GM23248 (cell line): ENCODE data around the gene LOXHD1. TPM values are rescaled to one million over a fixed set of nuclear protein-coding genes. Genes with fewer than 3 reads are reported as not detected.

Experiments used
- DNase-seq: peaks from one replicate; pipeline ENCODE4 v3.0.0-alpha.2; 2015
- H2AFZ ChIP-seq: fragments of 200-600 bp; sonication (generic); 2 replicates; pipeline ENCODE4 v1.6.1; 2016; ENCODE audit warnings: antibody characterized with exemption
- H3F3A ChIP-seq: fragments of 200-600 bp; sonication (generic); 2 replicates; pipeline ENCODE4 v1.6.1; 2016; ENCODE audit warnings: mild to moderate bottlenecking, antibody characterized with exemption, mixed run types; ENCODE audit not compliant: insufficient read depth
- H3K27ac ChIP-seq: fragments of 200-600 bp; sonication (generic); 2 replicates; pipeline ENCODE4 v1.5.1; 2016; ENCODE audit warnings: mild to moderate bottlenecking
- H3K27me3 ChIP-seq: fragments of 200-600 bp; sonication (generic); replicated peaks from 2 replicates; pipeline ENCODE4 v1.6.1; 2016; ENCODE audit warnings: mild to moderate bottlenecking; ENCODE audit not compliant: insufficient read depth
- H3K36me3 ChIP-seq: fragments of 200-600 bp; sonication (generic); 2 replicates; pipeline ENCODE4 v1.6.1; 2016; ENCODE audit warnings: low read depth, mild to moderate bottlenecking
- H3K4me1 ChIP-seq: fragments of 200-600 bp; sonication (generic); 2 replicates; pipeline ENCODE4 v1.6.1; 2016; ENCODE audit warnings: mild to moderate bottlenecking; ENCODE audit not compliant: insufficient read depth
- H3K4me2 ChIP-seq: fragments of 200-600 bp; sonication (generic); one replicate; pipeline ENCODE4 v1.6.1; 2016; ENCODE audit warnings: mild to moderate bottlenecking; ENCODE audit not compliant: unreplicated experiment
- H3K4me3 ChIP-seq: fragments of 200-600 bp; sonication (generic); 2 replicates; pipeline ENCODE4 v1.5.1; 2016; ENCODE audit warnings: mild to moderate bottlenecking
- H3K79me2 ChIP-seq: fragments of 200-600 bp; sonication (generic); 2 replicates; pipeline ENCODE4 v1.6.1; 2016; ENCODE audit warnings: mild to moderate bottlenecking; ENCODE audit not compliant: insufficient read depth
- H3K9ac ChIP-seq: fragments of 200-600 bp; sonication (generic); 2 replicates; pipeline ENCODE4 v1.6.1; 2016; ENCODE audit warnings: mild to moderate bottlenecking
- H3K9me2 ChIP-seq: fragments of 200-600 bp; sonication (generic); 2 replicates; pipeline ENCODE4 v1.6.1; 2016; ENCODE audit warnings: mixed run types, mild to moderate bottlenecking, moderate library complexity; ENCODE audit not compliant: insufficient read depth
- H3K9me3 ChIP-seq: fragments of 200-600 bp; sonication (generic); one replicate; pipeline ENCODE4 v1.6.1; 2017; ENCODE audit warnings: low read depth
- H4K20me1 ChIP-seq: fragments of 200-600 bp; sonication (generic); 2 replicates; pipeline ENCODE4 v1.6.0; 2016; ENCODE audit not compliant: insufficient read depth
- EZH2 ChIP-seq: fragments of 200-600 bp; sonication (generic); IDR thresholded peaks from 2 replicates; pipeline ENCODE4 v1.6.1; 2018; ENCODE audit warnings: antibody characterized with exemption, mild to moderate bottlenecking; ENCODE audit not compliant: insufficient read depth, poor library complexity, severe bottlenecking
- EZH2phosphoT487 ChIP-seq: fragments of 200-600 bp; sonication (generic); IDR thresholded peaks from 2 replicates; pipeline ENCODE4 v1.6.1; 2018; ENCODE audit warnings: antibody characterized with exemption, moderate library complexity, mild to moderate bottlenecking, low read depth; ENCODE audit not compliant: insufficient read depth
- WGBS, 2 experiments: methylation state at CpG; one replicate each; pipeline ENCODE4 v1.1.6; 2015 to 2017; ENCODE audit warnings: low lambda C conversion rate in 2 of 2, low coverage in 1 of 2; ENCODE audit errors: missing lambda C conversion rate in 2 of 2; 5-methylcytosine and 5-hydroxymethylcytosine counted together
- in situ Hi-C: fragments of 300-500 bp; cut with MboI; formaldehyde crosslinking; loops from 2 replicates; pipeline ENCODE4 v1.15.0; 2020
- polyA plus RNA-seq: library from polyadenylated mRNA; unstranded; fragments of >200 nt; fragmentation: Nextera tagmentation; extraction: Ambion mirVana; gene quantifications from 2 replicates; pipeline ENCODE4 v1.2.1, GENCODE V29; 2016
- total RNA-seq: library from RNA; depleted of rRNA; stranded (reverse); fragments of >200 nt; shearing (Covaris generic); gene quantifications from 2 replicates; pipeline ENCODE4 v1.2.3, GENCODE V29; 2014

LOXHD1 gene
- total and polyA plus RNA-seq, 2 experiments from 2014 or later: not detected

- TF ChIP-seq EZH2phosphoT487 (no peak), EZH2 (no peak)
- no peaks in the 10 kb centered on the region for H3F3A ChIP-seq
- no peak for DNase-seq
- no peak overlapping the region for H3K27ac ChIP-seq
- H3K36me3 ChIP-seq: no peaks in the 10 kb centered on the region
- no peak overlapping the region for H3K9ac ChIP-seq
- no peaks in the 10 kb centered on the region for H3K9me2 ChIP-seq
- in situ Hi-C loops: no loop called here
- no peaks in the 10 kb centered on the region for H4K20me1 ChIP-seq
- H3K4me1 ChIP-seq: no peaks in the 10 kb centered on the region
- H3K4me2 ChIP-seq: no peak overlapping the region
- no peaks in the 10 kb centered on the region for H3K79me2 ChIP-seq
- H3K4me3 ChIP-seq: no peak overlapping the region
- peaks cover 7% of the 10 kb centered on the region; the same call in 1 of the 2 replicates for H3K27me3 ChIP-seq
- no peak overlapping the region for H2AFZ ChIP-seq
- no peaks in the 10 kb centered on the region for H3K9me3 ChIP-seq
- WGBS, 2 experiments: 0 to 5% methylated on average over 2 of the region's 2 CpGs
Measured at GRCh38 chr18:46502444-46502843, 154.6 kb downstream of the LOXHD1 start.

DNA sequence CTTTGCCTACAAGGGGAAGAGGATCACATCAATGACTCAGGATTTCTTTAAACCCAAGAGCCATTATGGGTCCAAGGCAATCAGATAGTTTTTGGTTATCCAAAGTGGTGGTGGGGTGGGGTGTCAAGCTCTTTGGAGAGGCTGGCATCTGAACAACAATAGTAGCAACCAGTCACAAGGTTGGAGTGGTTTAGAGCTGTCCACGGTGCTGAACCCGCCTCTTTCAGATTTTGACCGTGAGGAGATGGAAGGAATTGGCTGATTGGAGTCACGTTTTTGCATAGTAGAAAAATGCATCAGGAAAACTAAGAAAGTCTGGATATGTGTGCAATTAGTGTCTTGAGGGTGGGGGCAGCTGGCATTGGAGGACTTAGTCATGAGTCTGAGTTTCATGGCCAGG lies 159.9 kb downstream of the LOXHD1 start:
- in situ Hi-C loops: loop anchor here (25.0 kb wide), 1 partner anchor 335 kb away; a partner anchor contains a TSS
- no peaks in the 10 kb centered on the region for H3K9me2 ChIP-seq

DNA sequence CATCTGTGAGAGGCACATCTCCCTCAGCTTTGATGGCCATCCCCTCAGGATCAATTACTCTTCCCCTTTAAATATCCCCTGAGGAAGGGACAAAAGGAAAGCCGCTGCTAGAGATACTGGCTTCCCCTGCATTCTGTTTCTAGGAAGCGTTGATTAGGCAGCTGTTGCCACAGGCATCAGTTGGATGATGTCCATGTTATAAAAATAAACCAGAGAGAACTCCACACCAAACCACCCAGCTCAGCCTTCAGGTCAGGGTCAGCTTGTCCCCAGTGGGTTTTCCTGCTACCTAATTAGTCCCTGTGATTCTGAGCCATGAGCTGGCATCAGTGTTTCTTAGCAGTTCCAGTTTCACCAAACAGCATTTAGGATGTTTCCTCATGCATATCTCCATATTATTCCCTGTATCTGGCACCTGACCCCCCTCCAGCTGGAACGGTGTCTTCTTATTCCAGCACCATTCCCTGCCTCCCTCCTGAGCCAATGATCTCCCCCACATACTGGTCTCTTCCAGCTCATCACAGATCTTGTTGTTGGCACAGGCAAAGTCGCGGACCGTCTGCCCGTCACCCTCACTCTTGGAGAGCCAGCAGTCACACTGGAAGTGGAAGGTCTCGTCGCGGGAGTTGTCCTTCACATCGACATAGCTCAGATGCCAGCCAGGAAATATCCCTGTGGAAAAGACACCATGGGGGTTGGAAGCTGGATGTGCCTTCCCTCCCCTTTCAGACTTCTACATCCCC lies 168.4 kb downstream of the LOXHD1 start:
- no peak for DNase-seq
- 52 to 64% methylated on average over 11 of the region's 11 CpGs for WGBS, 2 experiments
- H3K27me3 ChIP-seq: peaks cover 14% of the 10 kb centered on the region
- no peak overlapping the region for H3K4me2 ChIP-seq
- H3K4me1 ChIP-seq: no peaks in the 10 kb centered on the region
- H3K9me3 ChIP-seq: no peaks in the 10 kb centered on the region
- no peak overlapping the region for H2AFZ ChIP-seq
- in situ Hi-C loops: loop anchor here (25.0 kb wide), 1 partner anchor 326 kb away; a partner anchor contains a TSS
- TF ChIP-seq EZH2phosphoT487 (no peak), EZH2 (no peak)
- H3K9ac ChIP-seq: no peak overlapping the region
- no peaks in the 10 kb centered on the region for H3K9me2 ChIP-seq
- H3F3A ChIP-seq: no peaks in the 10 kb centered on the region
- H3K79me2 ChIP-seq: no peaks in the 10 kb centered on the region
- no peak overlapping the region for H3K4me3 ChIP-seq
- no peak overlapping the region for H3K27ac ChIP-seq
- no peaks in the 10 kb centered on the region for H3K36me3 ChIP-seq
- H4K20me1 ChIP-seq: no peaks in the 10 kb centered on the region

More for the DNA sequence above, 159.9 kb downstream of the LOXHD1 start:
- H4K20me1 ChIP-seq: no peaks in the 10 kb centered on the region
- no peaks in the 10 kb centered on the region for H3K79me2 ChIP-seq
- H3K4me1 ChIP-seq: no peaks in the 10 kb centered on the region
- DNase-seq: peak; percentile 46
- H2AFZ ChIP-seq: no peak overlapping the region
- no peaks in the 10 kb centered on the region for H3K9me3 ChIP-seq
- H3K9ac ChIP-seq: no peak overlapping the region
- H3K4me3 ChIP-seq: no peak overlapping the region
- H3K27ac ChIP-seq: no peak overlapping the region
- no peaks in the 10 kb centered on the region for H3F3A ChIP-seq
- no peak for TF ChIP-seq EZH2
- TF ChIP-seq EZH2phosphoT487: no peak
- WGBS, 2 experiments: 2 to 6% methylated on average over 4 of the region's 4 CpGs
- no peaks in the 10 kb centered on the region for H3K27me3 ChIP-seq
- H3K4me2 ChIP-seq: no peak overlapping the region
- no peaks in the 10 kb centered on the region for H3K36me3 ChIP-seq

GRCh38 chr18:46485675-46486194 lies 171.3 kb downstream of the LOXHD1 start:
- no peaks in the 10 kb centered on the region for H3K9me3 ChIP-seq
- in situ Hi-C loops: loop anchor here (25.0 kb wide), 1 partner anchor 323 kb away; a partner anchor contains a TSS
- H3K9ac ChIP-seq: no peak overlapping the region
- H3F3A ChIP-seq: no peaks in the 10 kb centered on the region
- peaks cover 14% of the 10 kb centered on the region for H3K27me3 ChIP-seq
- no peak overlapping the region for H3K4me3 ChIP-seq
- TF ChIP-seq EZH2: no peak
- TF ChIP-seq EZH2phosphoT487: no peak
- peak; percentile 13 for DNase-seq
- no peaks in the 10 kb centered on the region for H3K9me2 ChIP-seq
- H3K79me2 ChIP-seq: no peaks in the 10 kb centered on the region
- H3K4me2 ChIP-seq: no peak overlapping the region
- H2AFZ ChIP-seq: no peak overlapping the region
- no peaks in the 10 kb centered on the region for H3K4me1 ChIP-seq
- H3K36me3 ChIP-seq: no peaks in the 10 kb centered on the region
- 14 to 31% methylated on average over 2 of the region's 2 CpGs for WGBS, 2 experiments
- no peak overlapping the region for H3K27ac ChIP-seq
- no peaks in the 10 kb centered on the region for H4K20me1 ChIP-seq
